Measurements from ENCODE around the gene ANO10.

The ANO10 gene

DNA sequence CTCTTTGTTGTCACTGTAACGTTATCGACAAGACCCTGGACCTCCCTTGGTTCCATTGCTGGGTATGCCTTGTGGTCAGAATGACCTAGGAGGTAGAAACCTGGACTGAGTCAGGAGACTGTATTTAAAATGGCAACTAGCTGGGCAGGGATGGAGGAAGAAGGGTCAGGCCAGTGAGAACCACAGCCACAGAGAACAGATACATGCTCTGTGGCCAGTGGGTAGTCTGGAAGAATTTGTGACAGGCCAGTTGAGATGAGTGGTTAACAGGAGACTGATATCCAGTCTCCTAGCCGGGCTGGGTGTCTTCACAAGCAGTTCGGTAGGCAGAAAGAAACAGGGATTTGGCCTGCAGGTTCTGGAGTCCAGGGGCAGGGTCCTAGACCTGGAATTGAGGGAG lies 276.6 kb downstream of the ANO10 start:
- Mint-ChIP-seq H3K4me3 (no peak overlapping the region), H3K27ac (peak overlapping the region; percentile 91), H3K36me3 (peaks cover 91% of the 10 kb centered on the region), H3K4me1 (peaks cover 70% of the 10 kb centered on the region), H3K27me3 (no peaks in the 10 kb centered on the region), H3K9me3 (no peaks in the 10 kb centered on the region)
- DNase-seq = no peak
- CTCF ChIA-PET = interaction anchor here (2.7 kb wide), 1 partner anchor 183 kb away, joined by 8 read pairs; no protein-coding TSS in a partner anchor

DNA sequence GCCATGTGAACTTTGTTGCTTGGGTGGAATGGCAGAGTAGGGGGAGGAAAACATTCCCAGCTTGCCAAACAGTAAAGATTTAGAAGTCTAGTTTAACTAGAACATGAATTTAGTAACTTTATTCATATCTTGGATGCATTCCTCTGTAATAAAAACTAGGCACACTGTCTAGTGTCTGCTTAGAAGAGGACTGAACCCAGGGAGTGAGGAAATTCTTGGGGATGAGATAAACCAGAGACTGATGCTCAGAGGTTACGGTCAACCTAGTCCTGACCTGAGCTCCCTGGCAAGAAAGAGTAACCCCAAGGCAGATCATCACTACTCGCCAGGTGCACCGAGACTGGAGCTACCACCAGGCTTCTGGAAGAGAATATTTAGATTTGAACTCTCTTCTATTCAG lies 277.3 kb downstream of the ANO10 start:
- no peak overlapping the region for H3K4me3 Mint-ChIP-seq
- H3K36me3 Mint-ChIP-seq = peaks cover 90% of the 10 kb centered on the region
- H3K4me1 Mint-ChIP-seq = peaks cover 72% of the 10 kb centered on the region
- DNase-seq = no peak
- peak overlapping the region; percentile 45 for H3K27ac Mint-ChIP-seq
- H3K9me3 Mint-ChIP-seq = no peaks in the 10 kb centered on the region
- no peaks in the 10 kb centered on the region for H3K27me3 Mint-ChIP-seq
- CTCF ChIA-PET = no interaction called here

DNA sequence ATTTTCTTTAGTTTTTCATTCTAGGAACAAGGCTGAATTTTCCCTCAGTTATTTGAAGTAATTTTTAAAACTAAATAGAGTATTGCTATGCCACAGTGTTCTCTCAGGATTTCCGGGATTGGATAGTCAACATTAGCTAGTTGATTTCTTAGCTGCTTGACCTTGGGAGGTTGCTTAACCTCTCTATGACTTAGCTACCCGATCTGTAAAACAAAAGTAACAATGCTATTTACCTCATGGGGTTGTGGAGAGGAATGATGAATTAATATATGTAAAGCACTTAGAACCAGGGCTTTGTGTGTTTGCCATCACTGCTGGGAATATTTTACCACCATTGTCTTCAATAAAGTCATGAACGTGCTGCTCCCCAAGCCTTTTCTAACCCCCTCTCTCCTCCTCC lies 278.0 kb downstream of the ANO10 start:
- CTCF ChIA-PET = no interaction called here
- peaks cover 1% of the 10 kb centered on the region for H3K9me3 Mint-ChIP-seq
- peaks cover 67% of the 10 kb centered on the region for H3K4me1 Mint-ChIP-seq
- H3K4me3 Mint-ChIP-seq = no peak overlapping the region
- peaks cover 90% of the 10 kb centered on the region for H3K36me3 Mint-ChIP-seq
- no peak overlapping the region for H3K27ac Mint-ChIP-seq
- H3K27me3 Mint-ChIP-seq = no peaks in the 10 kb centered on the region
- DNase-seq = no peak

DNA sequence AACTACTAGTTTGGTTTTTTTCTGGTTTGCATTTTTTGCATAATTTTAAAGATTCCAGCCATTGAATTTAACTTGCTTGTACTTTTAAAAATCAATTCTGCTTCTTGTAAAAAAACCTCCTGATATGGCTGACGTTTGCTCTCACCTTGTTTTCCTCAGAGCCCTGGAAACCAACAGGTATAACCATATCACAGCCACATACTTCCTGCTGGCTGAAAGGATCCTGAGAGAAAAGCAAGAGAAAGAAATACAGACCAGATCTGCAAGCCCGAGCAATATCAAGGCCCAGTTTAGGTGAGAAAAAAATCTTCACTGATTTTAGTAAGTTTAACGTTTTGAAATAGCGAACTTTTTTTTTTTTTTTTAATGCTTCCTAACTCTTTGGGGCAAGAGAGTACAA lies 278.6 kb downstream of the ANO10 start:
- peaks cover 7% of the 10 kb centered on the region for H3K9me3 Mint-ChIP-seq
- H3K27me3 Mint-ChIP-seq = no peaks in the 10 kb centered on the region
- peak overlapping the region; percentile 12 for H3K27ac Mint-ChIP-seq
- H3K4me3 Mint-ChIP-seq = no peak overlapping the region
- H3K36me3 Mint-ChIP-seq = peaks cover 90% of the 10 kb centered on the region
- DNase-seq = no peak
- CTCF ChIA-PET = no interaction called here
- peaks cover 61% of the 10 kb centered on the region for H3K4me1 Mint-ChIP-seq

DNA sequence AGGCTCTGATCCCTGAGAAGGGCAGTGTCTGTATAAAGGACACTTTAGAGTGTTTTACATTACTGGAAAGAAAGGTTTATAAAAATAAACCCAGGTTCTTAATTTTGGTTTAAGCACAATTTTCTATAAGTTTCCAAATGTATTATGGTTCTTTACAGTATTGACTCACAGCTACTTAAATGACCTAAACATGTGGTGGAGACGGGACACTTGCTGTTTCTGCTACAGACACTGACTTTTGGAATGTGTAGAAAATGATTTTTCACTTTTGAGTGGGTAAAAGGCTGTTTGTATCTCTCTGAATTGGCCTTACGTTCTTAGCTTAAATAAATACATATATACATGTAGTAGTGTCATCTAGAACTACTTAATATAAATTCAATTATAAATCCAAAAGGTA lies 280.0 kb downstream of the ANO10 start:
- DNase-seq = no peak
- CTCF ChIA-PET = no interaction called here
- Mint-ChIP-seq H3K9me3 (peaks cover 11% of the 10 kb centered on the region), H3K27ac (no peak overlapping the region), H3K4me1 (peaks cover 48% of the 10 kb centered on the region), H3K27me3 (no peaks in the 10 kb centered on the region), H3K36me3 (peaks cover 89% of the 10 kb centered on the region), H3K4me3 (no peak overlapping the region)

DNA sequence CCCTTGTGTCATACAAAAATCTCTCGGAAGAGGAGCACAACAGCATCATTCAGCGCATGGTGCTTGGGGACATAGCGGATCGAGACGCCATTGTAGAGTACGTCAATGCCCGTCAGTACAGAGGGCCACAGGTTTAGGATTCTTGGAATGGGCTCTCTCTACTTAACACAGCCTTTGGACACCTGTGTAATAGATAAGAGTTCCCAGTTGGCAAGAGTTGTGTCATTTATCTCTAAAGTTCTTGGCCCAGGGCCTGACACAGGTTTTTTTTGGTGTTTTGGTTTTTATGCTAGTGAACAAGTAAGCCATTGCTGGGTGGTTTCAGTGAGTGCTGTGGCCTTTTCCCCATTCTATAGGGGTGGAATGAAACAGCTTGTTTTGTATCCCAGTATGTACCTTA lies 281.4 kb downstream of the ANO10 start:
- Mint-ChIP-seq H3K27ac (no peak overlapping the region), H3K27me3 (no peaks in the 10 kb centered on the region), H3K4me1 (peaks cover 36% of the 10 kb centered on the region), H3K36me3 (peaks cover 93% of the 10 kb centered on the region), H3K9me3 (peaks cover 23% of the 10 kb centered on the region), H3K4me3 (no peak overlapping the region)
- CTCF ChIA-PET = no interaction called here
- DNase-seq = no peak

DNA sequence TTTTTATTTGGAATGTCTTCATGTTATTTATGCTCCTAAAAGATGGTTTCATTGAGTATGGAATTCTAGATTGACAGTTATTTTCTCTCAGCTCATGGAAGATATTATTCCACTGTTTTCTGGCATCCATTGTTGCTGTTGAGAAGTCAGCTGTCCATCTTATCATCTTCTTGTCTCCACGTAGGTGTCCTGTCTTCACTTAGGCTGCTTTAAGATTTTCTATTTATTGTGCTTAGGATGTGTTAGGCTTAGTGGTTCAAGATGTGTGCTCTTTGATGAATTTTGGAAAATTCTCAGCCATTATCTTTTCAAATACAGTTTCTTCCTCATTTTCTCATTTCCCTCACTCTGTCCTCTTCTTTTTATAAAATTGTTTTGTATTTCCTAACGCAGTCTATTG lies 283.5 kb downstream of the ANO10 start:
- Mint-ChIP-seq H3K36me3 (peaks cover 89% of the 10 kb centered on the region), H3K4me3 (no peak overlapping the region), H3K27me3 (no peaks in the 10 kb centered on the region), H3K9me3 (peaks cover 23% of the 10 kb centered on the region), H3K27ac (no peak overlapping the region), H3K4me1 (peaks cover 16% of the 10 kb centered on the region)
- no peak for DNase-seq
- CTCF ChIA-PET = no interaction called here

DNA sequence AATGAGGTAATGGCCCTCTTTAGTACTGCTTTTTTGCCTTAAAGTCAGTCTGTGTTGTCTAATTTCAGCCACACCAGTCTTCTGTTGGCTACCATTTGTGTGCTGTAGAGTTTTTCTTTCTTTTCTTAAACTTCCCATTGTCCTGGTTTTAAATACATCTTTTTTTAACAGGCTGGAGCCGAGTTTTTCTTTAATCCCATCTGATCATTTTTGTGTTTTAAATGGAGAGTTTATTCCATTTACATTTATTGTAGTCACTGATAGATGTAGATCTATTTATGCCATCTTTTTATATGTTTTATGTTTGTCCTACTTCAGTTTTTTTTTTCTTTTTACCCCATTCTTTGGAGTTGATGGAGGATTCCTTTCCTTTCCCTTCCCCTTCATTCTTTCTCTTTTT lies 286.0 kb downstream of the ANO10 start:
- Mint-ChIP-seq H3K4me3 (no peak overlapping the region), H3K9me3 (peaks cover 26% of the 10 kb centered on the region), H3K27me3 (no peaks in the 10 kb centered on the region), H3K4me1 (peaks cover 2% of the 10 kb centered on the region), H3K27ac (no peak overlapping the region), H3K36me3 (peaks cover 87% of the 10 kb centered on the region)
- CTCF ChIA-PET = no interaction called here
- DNase-seq = no peak

DNA sequence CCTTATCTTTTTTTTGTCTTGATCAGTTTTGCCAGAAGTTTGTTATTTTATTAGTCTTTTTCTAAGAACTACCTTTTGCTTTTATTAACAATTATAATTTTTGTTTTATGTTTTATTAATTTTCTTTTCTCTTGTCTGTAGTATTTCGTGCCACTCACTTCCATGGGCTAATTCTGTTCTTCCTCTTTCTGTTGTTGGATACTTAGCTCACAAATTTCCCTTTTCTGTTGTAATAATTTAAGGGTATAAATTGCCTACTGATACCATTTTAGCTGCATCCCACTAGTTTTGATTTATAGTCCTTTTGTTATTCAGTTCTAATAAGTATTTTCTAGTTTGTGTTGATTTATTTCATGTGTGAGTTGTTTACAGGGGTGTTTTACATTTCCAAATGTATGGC lies 286.8 kb downstream of the ANO10 start:
- Mint-ChIP-seq H3K27ac (no peak overlapping the region), H3K36me3 (peaks cover 81% of the 10 kb centered on the region), H3K27me3 (no peaks in the 10 kb centered on the region), H3K4me3 (no peak overlapping the region), H3K4me1 (peaks cover 3% of the 10 kb centered on the region), H3K9me3 (peaks cover 26% of the 10 kb centered on the region)
- CTCF ChIA-PET = no interaction called here
- no peak for DNase-seq

DNA sequence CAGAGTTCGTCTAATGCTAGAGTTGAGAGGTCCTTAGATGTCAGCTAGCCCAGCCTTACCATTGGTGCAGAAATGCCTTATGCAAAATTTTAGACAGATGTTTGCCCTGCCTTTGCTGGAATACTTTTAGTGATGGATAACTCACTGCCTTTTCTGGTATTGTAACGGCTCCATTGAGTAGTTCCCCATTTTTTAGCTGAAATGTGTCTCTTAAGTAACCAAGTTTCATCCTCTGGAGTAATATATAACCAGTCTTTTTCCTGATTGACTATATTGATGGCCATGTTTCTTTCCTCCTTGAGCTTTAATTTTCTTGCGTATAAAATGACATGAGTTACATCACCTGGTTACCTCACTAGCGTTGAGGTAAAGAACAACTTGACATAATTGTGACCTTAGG lies 290.4 kb downstream of the ANO10 start:
- peaks cover 13% of the 10 kb centered on the region for H3K9me3 Mint-ChIP-seq
- H3K4me3 Mint-ChIP-seq = no peak overlapping the region
- CTCF ChIA-PET = no interaction called here
- no peak overlapping the region for H3K27ac Mint-ChIP-seq
- DNase-seq = no peak
- H3K36me3 Mint-ChIP-seq = peaks cover 62% of the 10 kb centered on the region
- no peaks in the 10 kb centered on the region for H3K27me3 Mint-ChIP-seq
- peaks cover 20% of the 10 kb centered on the region for H3K4me1 Mint-ChIP-seq

DNA sequence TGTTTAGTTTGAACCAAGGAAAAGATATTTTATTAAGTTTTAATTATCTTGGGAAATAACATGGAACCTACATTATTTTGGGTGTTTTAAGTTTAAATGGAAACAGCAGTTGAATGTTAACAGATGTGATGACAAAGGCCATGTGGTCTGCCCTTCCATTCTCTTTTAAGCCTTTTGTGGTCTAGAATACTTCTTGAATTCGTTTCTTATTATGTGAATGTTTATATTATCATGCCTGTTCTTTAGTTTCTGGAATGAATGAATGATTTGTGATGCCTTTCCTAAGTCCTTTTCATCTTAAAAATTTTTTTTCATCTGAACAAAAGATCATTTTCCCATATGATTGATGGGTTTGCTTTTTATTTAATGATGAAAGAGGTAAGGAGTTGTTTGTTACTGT lies 290.8 kb downstream of the ANO10 start:
- Mint-ChIP-seq H3K27ac (no peak overlapping the region), H3K27me3 (no peaks in the 10 kb centered on the region), H3K4me3 (no peak overlapping the region), H3K36me3 (peaks cover 61% of the 10 kb centered on the region), H3K4me1 (peaks cover 24% of the 10 kb centered on the region), H3K9me3 (peaks cover 9% of the 10 kb centered on the region)
- DNase-seq = no peak
- CTCF ChIA-PET = no interaction called here

DNA sequence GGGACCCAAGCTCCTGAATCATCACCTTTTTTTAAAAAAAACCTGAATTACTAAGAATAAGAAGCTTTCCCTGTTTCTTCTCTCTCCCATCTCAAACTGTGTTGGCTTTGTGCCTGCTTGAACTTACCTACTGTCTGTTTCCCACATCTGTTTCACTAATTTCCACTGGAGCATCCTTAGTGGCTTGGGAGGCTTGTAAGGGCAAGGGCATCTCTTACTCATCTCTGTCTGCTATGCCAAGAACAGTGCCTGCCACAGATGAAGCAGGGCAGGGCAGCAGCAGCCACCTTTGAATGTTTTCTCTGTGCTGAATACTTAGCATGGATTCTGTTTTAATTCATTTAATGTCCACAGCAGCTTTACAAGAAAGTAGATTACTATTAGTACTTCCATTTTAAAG lies 293.2 kb downstream of the ANO10 start:
- Mint-ChIP-seq H3K4me3 (no peak overlapping the region), H3K27me3 (no peaks in the 10 kb centered on the region), H3K9me3 (peaks cover 3% of the 10 kb centered on the region), H3K27ac (no peak overlapping the region), H3K4me1 (peaks cover 36% of the 10 kb centered on the region), H3K36me3 (peaks cover 51% of the 10 kb centered on the region)
- CTCF ChIA-PET = no interaction called here
- DNase-seq = no peak

DNA sequence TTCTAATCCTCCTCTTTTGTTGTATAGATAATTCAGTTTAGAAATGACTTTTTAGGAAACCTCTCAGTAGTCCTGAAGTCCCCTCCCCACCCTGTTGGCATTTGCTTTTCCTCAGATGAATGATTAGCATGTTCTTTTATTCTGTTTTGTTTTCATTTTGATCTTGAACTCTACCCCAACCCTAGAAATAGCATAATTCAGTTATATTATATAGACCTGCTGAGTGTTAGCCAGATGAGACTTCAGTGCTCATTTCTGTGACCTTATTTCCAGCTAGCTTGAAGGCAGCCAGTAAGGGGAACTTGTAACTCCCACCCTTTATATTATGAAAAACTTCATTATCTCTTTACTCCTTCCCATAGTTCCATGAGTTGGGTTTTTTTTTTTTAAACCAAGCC lies 294.2 kb downstream of the ANO10 start:
- H3K27me3 Mint-ChIP-seq = no peaks in the 10 kb centered on the region
- no peak overlapping the region for H3K4me3 Mint-ChIP-seq
- no peak for DNase-seq
- CTCF ChIA-PET = interaction anchor here (0.6 kb wide), 1 partner anchor 38 kb away, joined by 3 read pairs; no protein-coding TSS in a partner anchor
- H3K4me1 Mint-ChIP-seq = peaks cover 36% of the 10 kb centered on the region
- peaks cover 50% of the 10 kb centered on the region for H3K36me3 Mint-ChIP-seq
- H3K9me3 Mint-ChIP-seq = no peaks in the 10 kb centered on the region
- H3K27ac Mint-ChIP-seq = no peak overlapping the region

DNA sequence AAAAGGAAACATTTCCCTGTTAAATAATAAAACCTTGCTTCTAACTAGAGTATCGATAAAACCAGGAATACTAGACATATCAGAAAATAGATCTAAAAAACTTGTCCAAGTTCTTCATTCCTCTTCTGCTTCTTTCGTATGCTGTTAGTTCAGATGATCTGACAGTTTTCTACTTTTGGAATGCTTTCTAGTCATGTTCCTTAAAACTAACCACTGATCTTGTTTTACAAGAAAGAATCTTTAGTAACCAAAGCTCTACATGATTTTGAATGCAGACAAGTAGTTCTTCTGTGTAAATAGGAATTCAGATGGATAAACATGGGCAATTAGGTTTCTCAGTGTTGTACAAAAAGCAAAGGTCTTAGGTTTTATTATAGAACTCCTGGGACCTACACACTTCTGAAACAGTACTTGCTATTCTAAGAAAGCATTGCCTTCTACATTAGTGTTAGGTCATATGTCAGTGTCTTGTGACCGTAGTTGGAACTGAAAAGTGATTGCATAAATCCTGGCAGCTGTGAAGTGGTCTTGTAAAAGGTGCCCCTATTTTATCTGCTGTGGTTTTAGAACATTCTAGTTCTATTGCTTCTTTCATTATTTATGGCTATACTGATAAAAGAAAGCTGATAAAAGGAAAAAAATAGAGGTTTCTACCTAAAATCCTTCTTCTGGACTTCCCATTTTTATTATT lies 294.8 kb downstream of the ANO10 start:
- CTCF ChIA-PET = interaction anchor here (0.6 kb wide), 1 partner anchor 38 kb away, joined by 3 read pairs; no protein-coding TSS in a partner anchor
- Mint-ChIP-seq H3K27me3 (no peaks in the 10 kb centered on the region), H3K36me3 (peaks cover 48% of the 10 kb centered on the region), H3K4me3 (no peak overlapping the region), H3K4me1 (peaks cover 36% of the 10 kb centered on the region), H3K9me3 (no peaks in the 10 kb centered on the region), H3K27ac (no peak overlapping the region)
- no peak for DNase-seq

DNA sequence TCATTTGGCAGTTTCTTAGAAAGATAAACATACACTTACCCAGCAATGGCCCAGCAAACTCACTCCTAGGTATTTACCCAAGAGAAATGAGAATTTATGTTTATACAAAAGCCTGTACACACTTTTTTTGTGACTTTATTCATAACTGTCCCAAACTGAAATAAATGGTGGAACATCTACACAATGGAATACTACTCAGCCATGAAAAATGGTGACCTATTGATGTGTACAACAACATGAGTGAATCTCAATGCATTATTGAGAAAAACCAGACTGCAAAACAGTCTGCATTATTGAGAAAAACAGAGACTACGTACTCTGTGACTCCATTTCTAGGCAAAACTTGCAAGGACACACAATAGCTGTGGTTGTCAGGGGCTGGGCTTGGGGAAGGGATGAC lies 298.3 kb downstream of the ANO10 start:
- peaks cover 47% of the 10 kb centered on the region for H3K36me3 Mint-ChIP-seq
- no peak for DNase-seq
- no peaks in the 10 kb centered on the region for H3K27me3 Mint-ChIP-seq
- H3K9me3 Mint-ChIP-seq = no peaks in the 10 kb centered on the region
- no peak overlapping the region for H3K4me3 Mint-ChIP-seq
- CTCF ChIA-PET = interaction anchor here (0.6 kb wide), 1 partner anchor 166 kb away, joined by 3 read pairs; no protein-coding TSS in a partner anchor
- H3K4me1 Mint-ChIP-seq = peaks cover 32% of the 10 kb centered on the region
- H3K27ac Mint-ChIP-seq = no peak overlapping the region
